Measurements from ENCODE around the gene GAGE12F. TPM values are rescaled to one million over a fixed set of nuclear protein-coding genes. Genes with fewer than 3 reads are reported as not detected.
"Not testable (repeated sequence)": the region's sequence is repeated elsewhere in the genome, so short reads cannot be mapped to it uniquely, and the experiment has no call there.

The GAGE12F gene
- total RNA-seq = not detected
- not detected for total RNA-seq (2013)

DNA sequence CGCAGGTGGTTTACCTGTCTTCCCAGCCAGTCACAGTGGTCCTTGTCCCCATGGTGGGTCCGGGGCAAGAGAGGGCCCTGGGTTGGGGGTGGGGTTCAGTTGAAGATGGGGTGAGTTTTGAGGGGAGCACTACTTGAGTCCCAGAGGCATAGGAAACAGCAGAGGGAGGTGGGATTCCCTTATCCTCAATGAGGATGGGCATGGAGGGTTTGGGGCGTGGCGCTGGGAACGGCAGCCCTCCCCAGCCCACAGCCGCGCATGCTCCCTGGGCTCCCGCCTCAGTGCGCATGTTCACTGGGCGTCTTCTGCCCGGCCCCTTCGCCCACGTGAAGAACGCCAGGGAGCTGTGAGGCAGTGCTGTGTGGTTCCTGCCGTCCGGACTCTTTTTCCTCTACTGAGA lies at the start of gene GAGE12F:
TSS of gene GAGE12F (plus strand) at position 301 of the 400 bp plus-strand sequence. CDS start 1,155 bp downstream, outside the sequence.
- H3K4me3 ChIP-seq (ENCODE audit: low read length); H3K4me1 Mint-ChIP-seq; H3K27ac Mint-ChIP-seq; H3K9me3 ChIP-seq (ENCODE audit: control insufficient read depth, insufficient read depth, low read length); ATAC-seq; H3K27ac ChIP-seq (ENCODE audit: low read length); intact Hi-C loops (cut with micrococcal nuclease); H3K27me3 ChIP-seq (ENCODE audit: control insufficient read depth, insufficient read depth, low read length); H3K4me3 Mint-ChIP-seq; H3K36me3 Mint-ChIP-seq; H3K36me3 ChIP-seq (ENCODE audit: control insufficient read depth, insufficient read depth, low read length); H3K4me1 ChIP-seq (ENCODE audit: control insufficient read depth, insufficient read depth, low read length); DNase-seq; H3K9me3 Mint-ChIP-seq; H3K27me3 Mint-ChIP-seq (ENCODE audit: low read depth in 2 of 2): not testable (repeated sequence)
- no CpG with 5 or more reads among the region's 16 CpGs for WGBS (ENCODE audit: insufficient coverage)

DNA sequence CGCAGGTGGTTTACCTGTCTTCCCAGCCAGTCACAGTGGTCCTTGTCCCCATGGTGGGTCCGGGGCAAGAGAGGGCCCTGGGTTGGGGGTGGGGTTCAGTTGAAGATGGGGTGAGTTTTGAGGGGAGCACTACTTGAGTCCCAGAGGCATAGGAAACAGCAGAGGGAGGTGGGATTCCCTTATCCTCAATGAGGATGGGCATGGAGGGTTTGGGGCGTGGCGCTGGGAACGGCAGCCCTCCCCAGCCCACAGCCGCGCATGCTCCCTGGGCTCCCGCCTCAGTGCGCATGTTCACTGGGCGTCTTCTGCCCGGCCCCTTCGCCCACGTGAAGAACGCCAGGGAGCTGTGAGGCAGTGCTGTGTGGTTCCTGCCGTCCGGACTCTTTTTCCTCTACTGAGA lies 28.8 kb upstream of the GAGE12F start, which contains the start of gene GAGE12C:
TSS of gene GAGE12C (plus strand) at position 301 of the 400 bp plus-strand sequence. CDS start 1,155 bp downstream, outside the sequence.
- H3K4me3 ChIP-seq (ENCODE audit: low read length); H3K9me3 Mint-ChIP-seq; H3K9me3 ChIP-seq (ENCODE audit: control insufficient read depth, insufficient read depth, low read length); H3K4me1 Mint-ChIP-seq; DNase-seq; H3K36me3 Mint-ChIP-seq; H3K27me3 Mint-ChIP-seq (ENCODE audit: low read depth in 2 of 2); H3K36me3 ChIP-seq (ENCODE audit: control insufficient read depth, insufficient read depth, low read length); H3K4me1 ChIP-seq (ENCODE audit: control insufficient read depth, insufficient read depth, low read length); H3K27me3 ChIP-seq (ENCODE audit: control insufficient read depth, insufficient read depth, low read length); ATAC-seq; intact Hi-C loops (cut with micrococcal nuclease); H3K27ac Mint-ChIP-seq; H3K4me3 Mint-ChIP-seq; H3K27ac ChIP-seq (ENCODE audit: low read length): not testable (repeated sequence)
- no CpG with 5 or more reads among the region's 16 CpGs for WGBS (ENCODE audit: insufficient coverage)

- H3K9me3 ChIP-seq (ENCODE audit: control insufficient read depth, insufficient read depth, low read length); H3K4me1 Mint-ChIP-seq; ATAC-seq; H3K27ac ChIP-seq (ENCODE audit: low read length); DNase-seq; H3K36me3 ChIP-seq (ENCODE audit: control insufficient read depth, insufficient read depth, low read length); H3K36me3 Mint-ChIP-seq; H3K27ac Mint-ChIP-seq; H3K9me3 Mint-ChIP-seq; H3K4me3 Mint-ChIP-seq; intact Hi-C loops (cut with micrococcal nuclease); H3K4me1 ChIP-seq (ENCODE audit: control insufficient read depth, insufficient read depth, low read length); H3K4me3 ChIP-seq (ENCODE audit: low read length); H3K27me3 ChIP-seq (ENCODE audit: control insufficient read depth, insufficient read depth, low read length); H3K27me3 Mint-ChIP-seq (ENCODE audit: low read depth in 2 of 2): not testable (repeated sequence)
- no CpG with 5 or more reads among the region's 16 CpGs for WGBS (ENCODE audit: insufficient coverage)
Observed at GRCh38 chrX:49541433-49541832, 19.2 kb upstream of the GAGE12F start, which contains the start of gene GAGE12D. Gene GAGE12D (plus strand): TSS chrX:49541733. CDS start chrX:49542888, 1,155 bp downstream.

- H3K27me3 ChIP-seq (ENCODE audit: control insufficient read depth, insufficient read depth, low read length); H3K4me1 ChIP-seq (ENCODE audit: control insufficient read depth, insufficient read depth, low read length); H3K9me3 ChIP-seq (ENCODE audit: control insufficient read depth, insufficient read depth, low read length); H3K4me3 ChIP-seq (ENCODE audit: low read length); DNase-seq; H3K27me3 Mint-ChIP-seq (ENCODE audit: low read depth in 2 of 2); H3K4me1 Mint-ChIP-seq; H3K9me3 Mint-ChIP-seq; H3K27ac Mint-ChIP-seq; H3K4me3 Mint-ChIP-seq; intact Hi-C loops (cut with micrococcal nuclease); H3K27ac ChIP-seq (ENCODE audit: low read length); ATAC-seq; H3K36me3 ChIP-seq (ENCODE audit: control insufficient read depth, insufficient read depth, low read length); H3K36me3 Mint-ChIP-seq: not testable (repeated sequence)
- no CpG with 5 or more reads among the region's 16 CpGs for WGBS (ENCODE audit: insufficient coverage)
Observed at GRCh38 chrX:49550989-49551388, 9.7 kb upstream of the GAGE12F start, which contains the start of gene GAGE12E. Gene GAGE12E (plus strand): TSS chrX:49551289. CDS start chrX:49552444, 1,155 bp downstream.

- H3K9me3 Mint-ChIP-seq; H3K4me1 ChIP-seq (ENCODE audit: control insufficient read depth, insufficient read depth, low read length); H3K4me3 ChIP-seq (ENCODE audit: low read length); H3K36me3 Mint-ChIP-seq; H3K27me3 ChIP-seq (ENCODE audit: control insufficient read depth, insufficient read depth, low read length); ATAC-seq; H3K4me3 Mint-ChIP-seq; H3K27ac Mint-ChIP-seq; H3K9me3 ChIP-seq (ENCODE audit: control insufficient read depth, insufficient read depth, low read length); H3K27ac ChIP-seq (ENCODE audit: low read length); intact Hi-C loops (cut with micrococcal nuclease); H3K27me3 Mint-ChIP-seq (ENCODE audit: low read depth in 2 of 2); H3K36me3 ChIP-seq (ENCODE audit: control insufficient read depth, insufficient read depth, low read length); H3K4me1 Mint-ChIP-seq; DNase-seq: not testable (repeated sequence)
- WGBS (ENCODE audit: insufficient coverage) = no CpG with 5 or more reads among the region's 11 CpGs
Observed at GRCh38 chrX:49568728-49569127, 8.1 kb downstream of the GAGE12F start.

DNA sequence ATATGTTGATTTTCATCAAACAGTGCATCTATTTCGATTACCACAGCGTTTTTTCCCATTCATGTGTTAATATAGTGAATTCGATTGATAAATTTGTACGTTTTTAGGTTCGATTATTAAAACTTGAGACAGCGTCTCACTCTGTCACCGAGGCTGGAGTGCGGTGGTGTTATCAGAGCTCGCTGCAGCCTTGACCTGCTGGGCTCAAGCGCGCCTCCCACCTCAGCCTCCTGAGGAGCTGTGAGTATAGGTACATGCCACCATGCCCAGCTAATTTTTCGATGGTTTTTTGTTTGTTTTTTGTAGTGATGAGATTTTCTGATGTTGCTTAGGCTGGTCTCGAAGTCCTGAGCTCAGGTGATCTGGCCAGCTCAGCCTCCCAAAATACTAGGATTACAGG lies 8.5 kb downstream of the GAGE12F start:
- H3K4me3 Mint-ChIP-seq; H3K9me3 Mint-ChIP-seq; H3K27ac ChIP-seq (ENCODE audit: low read length); H3K4me1 Mint-ChIP-seq; DNase-seq; H3K27ac Mint-ChIP-seq; H3K9me3 ChIP-seq (ENCODE audit: control insufficient read depth, insufficient read depth, low read length); H3K4me1 ChIP-seq (ENCODE audit: control insufficient read depth, insufficient read depth, low read length); H3K27me3 Mint-ChIP-seq (ENCODE audit: low read depth in 2 of 2); H3K4me3 ChIP-seq (ENCODE audit: low read length); H3K27me3 ChIP-seq (ENCODE audit: control insufficient read depth, insufficient read depth, low read length); ATAC-seq; H3K36me3 ChIP-seq (ENCODE audit: control insufficient read depth, insufficient read depth, low read length); intact Hi-C loops (cut with micrococcal nuclease); H3K36me3 Mint-ChIP-seq: not testable (repeated sequence)
- WGBS (ENCODE audit: insufficient coverage) = no CpG with 5 or more reads among the region's 13 CpGs

DNA sequence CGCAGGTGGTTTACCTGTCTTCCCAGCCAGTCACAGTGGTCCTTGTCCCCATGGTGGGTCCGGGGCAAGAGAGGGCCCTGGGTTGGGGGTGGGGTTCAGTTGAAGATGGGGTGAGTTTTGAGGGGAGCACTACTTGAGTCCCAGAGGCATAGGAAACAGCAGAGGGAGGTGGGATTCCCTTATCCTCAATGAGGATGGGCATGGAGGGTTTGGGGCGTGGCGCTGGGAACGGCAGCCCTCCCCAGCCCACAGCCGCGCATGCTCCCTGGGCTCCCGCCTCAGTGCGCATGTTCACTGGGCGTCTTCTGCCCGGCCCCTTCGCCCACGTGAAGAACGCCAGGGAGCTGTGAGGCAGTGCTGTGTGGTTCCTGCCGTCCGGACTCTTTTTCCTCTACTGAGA lies 9.5 kb downstream of the GAGE12F start, which contains the start of gene GAGE12G:
TSS of gene GAGE12G (plus strand) at position 301 of the 400 bp plus-strand sequence. CDS start 1,155 bp downstream, outside the sequence.
- H3K4me3 ChIP-seq (ENCODE audit: low read length); H3K4me1 Mint-ChIP-seq; DNase-seq; H3K36me3 ChIP-seq (ENCODE audit: control insufficient read depth, insufficient read depth, low read length); H3K27ac Mint-ChIP-seq; intact Hi-C loops (cut with micrococcal nuclease); H3K36me3 Mint-ChIP-seq; H3K9me3 Mint-ChIP-seq; ATAC-seq; H3K4me1 ChIP-seq (ENCODE audit: control insufficient read depth, insufficient read depth, low read length); H3K9me3 ChIP-seq (ENCODE audit: control insufficient read depth, insufficient read depth, low read length); H3K4me3 Mint-ChIP-seq; H3K27ac ChIP-seq (ENCODE audit: low read length); H3K27me3 Mint-ChIP-seq (ENCODE audit: low read depth in 2 of 2); H3K27me3 ChIP-seq (ENCODE audit: control insufficient read depth, insufficient read depth, low read length): not testable (repeated sequence)
- no CpG with 5 or more reads among the region's 16 CpGs for WGBS (ENCODE audit: insufficient coverage)

- H3K4me3 ChIP-seq (ENCODE audit: low read length); H3K27ac Mint-ChIP-seq; H3K4me3 Mint-ChIP-seq; DNase-seq; H3K9me3 Mint-ChIP-seq; H3K4me1 ChIP-seq (ENCODE audit: control insufficient read depth, insufficient read depth, low read length); H3K27ac ChIP-seq (ENCODE audit: low read length); intact Hi-C loops (cut with micrococcal nuclease); H3K27me3 ChIP-seq (ENCODE audit: control insufficient read depth, insufficient read depth, low read length); H3K36me3 ChIP-seq (ENCODE audit: control insufficient read depth, insufficient read depth, low read length); H3K27me3 Mint-ChIP-seq (ENCODE audit: low read depth in 2 of 2); H3K4me1 Mint-ChIP-seq; H3K36me3 Mint-ChIP-seq; H3K9me3 ChIP-seq (ENCODE audit: control insufficient read depth, insufficient read depth, low read length); ATAC-seq: not testable (repeated sequence)
- no CpG with 5 or more reads among the region's 16 CpGs for WGBS (ENCODE audit: insufficient coverage)
Observed at GRCh38 chrX:49579649-49580048, 19.0 kb downstream of the GAGE12F start, which contains the start of gene GAGE12H. Gene GAGE12H (plus strand): TSS chrX:49579949. CDS start chrX:49581104, 1,155 bp downstream.
